ENCODE measurements around the gene MYO1E. TPM values are rescaled to one million over a fixed set of nuclear protein-coding genes. Genes with fewer than 3 reads are reported as not detected.
"Not testable (repeated sequence)": the region's sequence is repeated elsewhere in the genome, so short reads cannot be mapped to it uniquely, and the experiment has no call there.

MYO1E gene
- total RNA-seq, 1 experiment from 2014 or later: 83.6 TPM

- Mint-ChIP-seq H3K4me1 (peaks cover 22% of the 10 kb centered on the region), H3K36me3 (peaks cover 24% of the 10 kb centered on the region), H3K27ac (peak overlapping the region; percentile 63), H3K4me3 (no peak overlapping the region), H3K27me3 (ENCODE audit: low read depth) (no peaks in the 10 kb centered on the region), H3K9me3 (peaks cover 4% of the 10 kb centered on the region)
- ChIA-PET POLR2A (no interaction called here), CTCF (interaction anchor here (0.5 to 4.0 kb wide), 6 partner anchors 9 to 402 kb away, joined by 4 to 20 read pairs (median 4); no protein-coding TSS in a partner anchor)
- DNase-seq (ENCODE audit: low spot score) (no peak), ATAC-seq (no peak)
- no peak for TF ChIP-seq ZNF281 (CRISPR knock-in tag; IDR thresholded peaks at IDR 0.05)
- TF ChIP-seq, protein P1, sequence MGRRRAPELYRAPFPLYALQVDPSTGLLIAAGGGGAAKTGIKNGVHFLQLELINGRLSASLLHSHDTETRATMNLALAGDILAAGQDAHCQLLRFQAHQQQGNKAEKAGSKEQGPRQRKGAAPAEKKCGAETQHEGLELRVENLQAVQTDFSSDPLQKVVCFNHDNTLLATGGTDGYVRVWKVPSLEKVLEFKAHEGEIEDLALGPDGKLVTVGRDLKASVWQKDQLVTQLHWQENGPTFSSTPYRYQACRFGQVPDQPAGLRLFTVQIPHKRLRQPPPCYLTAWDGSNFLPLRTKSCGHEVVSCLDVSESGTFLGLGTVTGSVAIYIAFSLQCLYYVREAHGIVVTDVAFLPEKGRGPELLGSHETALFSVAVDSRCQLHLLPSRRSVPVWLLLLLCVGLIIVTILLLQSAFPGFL (CRISPR knock-in tag; IDR thresholded peaks at IDR 0.05; ENCODE audit: borderline replicate concordance): no peak
- no peak for TF ChIP-seq NFYB (CRISPR knock-in tag; conservative IDR thresholded peaks at IDR 0.05; ENCODE audit: low read depth)
- TF ChIP-seq FOXJ3 (CRISPR knock-in tag; IDR thresholded peaks at IDR 0.05; ENCODE audit: borderline replicate concordance): no peak
- TF ChIP-seq, protein P2, sequence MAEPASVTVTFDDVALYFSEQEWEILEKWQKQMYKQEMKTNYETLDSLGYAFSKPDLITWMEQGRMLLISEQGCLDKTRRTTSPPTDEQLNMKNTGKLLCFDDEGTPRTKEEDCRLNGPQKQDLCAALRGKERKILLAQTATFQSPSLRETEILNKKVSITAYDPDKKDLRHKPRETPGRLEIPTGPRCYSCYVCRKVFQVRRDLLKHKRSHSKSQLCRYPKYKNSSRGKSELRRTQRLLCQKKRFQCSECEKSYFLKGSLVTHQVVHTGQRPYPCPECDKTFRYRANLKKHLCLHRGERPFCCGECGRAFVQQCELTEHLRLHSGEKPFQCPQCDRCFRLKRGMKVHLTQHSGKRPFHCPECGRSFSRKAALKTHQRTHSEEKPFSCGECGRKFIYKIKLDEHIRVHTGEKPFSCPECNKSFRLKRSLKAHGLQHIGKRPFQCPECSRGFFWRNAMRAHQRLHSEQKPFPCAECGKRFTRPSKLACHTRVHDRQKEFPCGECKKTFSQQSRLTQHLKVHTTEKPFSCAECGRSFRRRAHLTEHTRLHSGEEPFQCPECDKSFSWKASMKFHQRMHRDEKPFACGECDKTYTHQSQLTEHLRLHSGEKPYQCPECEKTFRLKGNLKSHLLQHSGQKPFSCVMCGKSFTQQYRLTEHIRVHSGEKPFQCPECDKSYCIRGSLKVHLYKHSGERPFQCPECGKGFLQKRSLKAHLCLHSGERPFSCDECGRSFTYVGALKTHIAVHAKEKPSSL (CRISPR knock-in tag; conservative IDR thresholded peaks at IDR 0.05): no peak
- no peak for TF ChIP-seq NR1H2 (CRISPR knock-in tag; IDR thresholded peaks at IDR 0.05)
- TF ChIP-seq, protein P3, sequence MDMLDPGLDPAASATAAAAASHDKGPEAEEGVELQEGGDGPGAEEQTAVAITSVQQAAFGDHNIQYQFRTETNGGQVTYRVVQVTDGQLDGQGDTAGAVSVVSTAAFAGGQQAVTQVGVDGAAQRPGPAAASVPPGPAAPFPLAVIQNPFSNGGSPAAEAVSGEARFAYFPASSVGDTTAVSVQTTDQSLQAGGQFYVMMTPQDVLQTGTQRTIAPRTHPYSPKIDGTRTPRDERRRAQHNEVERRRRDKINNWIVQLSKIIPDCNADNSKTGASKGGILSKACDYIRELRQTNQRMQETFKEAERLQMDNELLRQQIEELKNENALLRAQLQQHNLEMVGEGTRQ (CRISPR knock-in tag; IDR thresholded peaks at IDR 0.05): no peak
- no peak for TF ChIP-seq ELF4 (CRISPR knock-in tag; IDR thresholded peaks at IDR 0.05; ENCODE audit: low read depth)
- no peak for TF ChIP-seq RORB (CRISPR knock-in tag; IDR thresholded peaks at IDR 0.05)
- TF ChIP-seq, protein P4, sequence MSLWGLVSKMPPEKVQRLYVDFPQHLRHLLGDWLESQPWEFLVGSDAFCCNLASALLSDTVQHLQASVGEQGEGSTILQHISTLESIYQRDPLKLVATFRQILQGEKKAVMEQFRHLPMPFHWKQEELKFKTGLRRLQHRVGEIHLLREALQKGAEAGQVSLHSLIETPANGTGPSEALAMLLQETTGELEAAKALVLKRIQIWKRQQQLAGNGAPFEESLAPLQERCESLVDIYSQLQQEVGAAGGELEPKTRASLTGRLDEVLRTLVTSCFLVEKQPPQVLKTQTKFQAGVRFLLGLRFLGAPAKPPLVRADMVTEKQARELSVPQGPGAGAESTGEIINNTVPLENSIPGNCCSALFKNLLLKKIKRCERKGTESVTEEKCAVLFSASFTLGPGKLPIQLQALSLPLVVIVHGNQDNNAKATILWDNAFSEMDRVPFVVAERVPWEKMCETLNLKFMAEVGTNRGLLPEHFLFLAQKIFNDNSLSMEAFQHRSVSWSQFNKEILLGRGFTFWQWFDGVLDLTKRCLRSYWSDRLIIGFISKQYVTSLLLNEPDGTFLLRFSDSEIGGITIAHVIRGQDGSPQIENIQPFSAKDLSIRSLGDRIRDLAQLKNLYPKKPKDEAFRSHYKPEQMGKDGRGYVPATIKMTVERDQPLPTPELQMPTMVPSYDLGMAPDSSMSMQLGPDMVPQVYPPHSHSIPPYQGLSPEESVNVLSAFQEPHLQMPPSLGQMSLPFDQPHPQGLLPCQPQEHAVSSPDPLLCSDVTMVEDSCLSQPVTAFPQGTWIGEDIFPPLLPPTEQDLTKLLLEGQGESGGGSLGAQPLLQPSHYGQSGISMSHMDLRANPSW (CRISPR knock-in tag; conservative IDR thresholded peaks at IDR 0.05; ENCODE audit: low read depth): no peak
- TF ChIP-seq, protein P5, sequence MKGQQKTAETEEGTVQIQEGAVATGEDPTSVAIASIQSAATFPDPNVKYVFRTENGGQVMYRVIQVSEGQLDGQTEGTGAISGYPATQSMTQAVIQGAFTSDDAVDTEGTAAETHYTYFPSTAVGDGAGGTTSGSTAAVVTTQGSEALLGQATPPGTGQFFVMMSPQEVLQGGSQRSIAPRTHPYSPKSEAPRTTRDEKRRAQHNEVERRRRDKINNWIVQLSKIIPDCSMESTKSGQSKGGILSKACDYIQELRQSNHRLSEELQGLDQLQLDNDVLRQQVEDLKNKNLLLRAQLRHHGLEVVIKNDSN (CRISPR knock-in tag; IDR thresholded peaks at IDR 0.05): no peak
- TF ChIP-seq, protein P6, sequence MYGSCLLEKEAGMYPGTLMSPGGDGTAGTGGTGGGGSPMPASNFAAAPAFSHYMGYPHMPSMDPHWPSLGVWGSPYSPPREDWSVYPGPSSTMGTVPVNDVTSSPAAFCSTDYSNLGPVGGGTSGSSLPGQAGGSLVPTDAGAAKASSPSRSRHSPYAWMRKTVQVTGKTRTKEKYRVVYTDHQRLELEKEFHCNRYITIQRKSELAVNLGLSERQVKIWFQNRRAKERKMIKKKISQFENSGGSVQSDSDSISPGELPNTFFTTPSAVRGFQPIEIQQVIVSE (CRISPR knock-in tag; IDR thresholded peaks at IDR 0.05; ENCODE audit: borderline replicate concordance): no peak
Measured at GRCh38 chr15:59165726-59166125, 206.9 kb downstream of the MYO1E start.

- Mint-ChIP-seq H3K4me1 (peaks cover 22% of the 10 kb centered on the region), H3K36me3 (peaks cover 36% of the 10 kb centered on the region)
- CTCF ChIA-PET: interaction anchor here (1.2 to 1.6 kb wide), 3 partner anchors 13 to 85 kb away, joined by 3 to 4 read pairs (median 3); no protein-coding TSS in a partner anchor
- H3K27ac Mint-ChIP-seq; DNase-seq (ENCODE audit: low spot score); POLR2A ChIA-PET; ATAC-seq; H3K4me3 Mint-ChIP-seq; H3K9me3 Mint-ChIP-seq; H3K27me3 Mint-ChIP-seq (ENCODE audit: low read depth): not testable (repeated sequence)
Measured at GRCh38 chr15:59162080-59162479, 210.6 kb downstream of the MYO1E start.
